COLO668 (cell line): ENCODE data around the gene SPSB3.

Experiments used
- DNase-seq: peaks from one replicate; lab custom pipeline; 2025; ENCODE audit not compliant: unreplicated experiment; lab: John Stamatoyannopoulos, UW

Gene SPSB3

GRCh38 chr16:1790261-1790610 is 7.9 kb upstream of the SPSB3 start:
- no peak for DNase-seq

- DNase-seq: no peak
Measured at GRCh38 chr16:1789643-1790045, 7.3 kb upstream of the SPSB3 start.

DNA sequence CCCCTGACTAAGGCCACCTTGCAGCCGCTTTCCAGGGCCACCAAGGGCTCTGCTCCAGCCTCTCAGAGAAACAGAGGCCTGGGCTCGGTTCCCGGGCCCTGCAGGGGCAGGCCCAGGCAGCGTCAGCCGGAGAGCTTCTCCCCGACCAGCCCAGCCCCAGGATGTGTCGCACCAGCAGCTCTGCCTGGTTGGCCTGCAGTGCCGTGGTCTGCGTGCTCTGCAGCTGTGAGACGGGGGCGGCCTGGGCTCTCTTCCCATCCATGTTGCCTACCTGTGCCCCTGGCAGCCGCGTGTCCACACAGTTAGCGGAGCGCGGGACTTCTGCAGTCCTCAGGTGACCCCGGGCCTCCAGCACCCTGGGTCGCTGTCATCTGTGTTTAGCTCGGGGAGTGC is 6.3 kb upstream of the SPSB3 start:
- DNase-seq: no peak

- DNase-seq: no peak
Measured at GRCh38 chr16:1788095-1788707, 5.8 kb upstream of the SPSB3 start.

DNA sequence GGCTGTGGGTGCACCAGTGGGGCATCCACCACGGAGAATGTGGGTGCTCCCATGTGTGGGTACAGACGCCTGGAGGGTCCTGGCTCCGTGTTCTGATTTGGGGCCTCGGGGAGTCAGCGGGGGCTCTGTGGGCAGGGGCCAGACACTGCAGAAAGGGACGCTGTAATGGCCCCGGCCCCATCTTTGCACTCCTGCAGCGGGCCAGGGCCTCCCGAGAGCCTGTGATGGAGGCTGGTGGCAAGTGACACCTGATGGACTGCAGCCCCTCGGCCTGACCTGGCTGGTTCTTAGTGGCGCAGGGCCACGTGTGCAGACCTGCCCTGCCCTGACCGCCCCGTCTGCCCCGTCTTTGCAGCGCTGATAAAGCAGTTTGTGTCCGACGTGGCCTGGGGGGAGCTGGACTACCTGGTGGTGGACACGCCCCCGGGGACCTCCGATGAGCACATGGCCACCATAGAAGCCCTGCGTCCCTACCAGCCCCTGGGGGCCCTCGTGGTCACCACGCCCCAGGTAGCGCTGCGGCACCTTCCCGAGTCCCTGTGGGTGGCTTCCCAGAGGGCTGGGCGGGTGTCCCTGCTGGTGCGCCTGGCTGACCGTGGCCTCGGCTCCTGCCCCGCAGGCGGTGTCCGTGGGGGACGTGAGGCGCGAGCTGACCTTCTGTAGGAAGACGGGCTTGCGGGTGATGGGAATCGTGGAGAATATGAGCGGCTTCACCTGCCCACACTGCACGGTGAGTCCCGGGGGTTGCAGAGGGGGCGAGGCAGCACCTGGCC is 5.1 kb upstream of the SPSB3 start:
- DNase-seq: no peak

DNA sequence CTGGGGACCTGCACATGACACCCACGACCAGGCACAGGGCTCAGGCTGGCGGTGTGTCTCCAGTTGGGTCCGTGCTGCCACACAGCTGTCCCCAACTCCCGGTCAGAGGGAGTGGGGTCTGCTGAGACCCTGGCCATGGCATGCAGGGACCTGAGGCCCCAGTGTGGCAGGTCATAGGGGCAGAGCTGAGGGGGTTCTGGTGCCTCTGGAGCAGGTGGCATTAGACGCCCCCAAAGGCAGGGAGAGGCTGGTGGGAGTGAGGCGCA is 4.6 kb upstream of the SPSB3 start:
- no peak for DNase-seq

GRCh38 chr16:1786242-1787055 is 4.1 kb upstream of the SPSB3 start:
- no peak for DNase-seq

DNA sequence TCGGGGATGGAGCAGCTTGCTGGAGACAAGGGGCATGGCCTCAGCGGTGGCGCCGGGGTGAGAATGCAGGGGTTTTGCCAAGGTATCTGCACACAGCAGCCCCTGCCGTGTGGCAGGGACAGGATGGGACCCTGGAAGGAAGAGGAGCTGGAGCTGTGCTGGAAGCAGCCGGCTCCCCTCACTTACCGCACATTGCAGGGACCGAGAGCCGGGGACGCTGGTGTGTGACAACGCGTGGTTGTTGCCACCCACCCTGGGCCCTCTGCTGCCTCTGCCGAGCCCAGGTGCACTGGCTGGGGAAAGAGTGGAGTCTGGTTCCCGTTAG is 3.4 kb upstream of the SPSB3 start:
- no peak for DNase-seq

- DNase-seq: no peak
Measured at GRCh38 chr16:1784977-1785845, 2.8 kb upstream of the SPSB3 start.

GRCh38 chr16:1781758-1782407 is 488 bp downstream of the SPSB3 start:
- DNase-seq: no peak

- no peak for DNase-seq
Measured at GRCh38 chr16:1781254-1781653, 1.1 kb downstream of the SPSB3 start.

DNA sequence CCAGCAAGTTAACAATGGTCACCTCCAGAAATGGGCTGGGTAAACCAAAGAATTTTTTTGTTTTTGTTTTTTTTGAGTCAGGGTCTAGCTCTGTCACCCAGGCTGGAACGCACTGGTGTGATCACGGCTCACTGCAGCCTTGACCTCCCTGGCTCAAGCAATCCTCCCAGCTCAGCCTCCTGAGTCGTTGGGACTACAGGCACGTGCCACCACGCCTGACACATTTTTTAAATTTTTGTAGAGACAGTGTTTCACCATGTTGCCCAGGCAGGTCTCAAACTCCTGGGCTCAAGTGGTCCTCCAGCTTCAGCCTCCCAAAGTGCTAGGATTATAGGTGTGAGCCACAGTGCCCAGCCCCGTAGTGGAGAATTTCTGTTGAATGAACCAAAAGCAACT is 1.7 kb downstream of the SPSB3 start:
- no peak for DNase-seq

- DNase-seq: no peak
Measured at GRCh38 chr16:1779741-1780676, 2.4 kb downstream of the SPSB3 start.

DNA sequence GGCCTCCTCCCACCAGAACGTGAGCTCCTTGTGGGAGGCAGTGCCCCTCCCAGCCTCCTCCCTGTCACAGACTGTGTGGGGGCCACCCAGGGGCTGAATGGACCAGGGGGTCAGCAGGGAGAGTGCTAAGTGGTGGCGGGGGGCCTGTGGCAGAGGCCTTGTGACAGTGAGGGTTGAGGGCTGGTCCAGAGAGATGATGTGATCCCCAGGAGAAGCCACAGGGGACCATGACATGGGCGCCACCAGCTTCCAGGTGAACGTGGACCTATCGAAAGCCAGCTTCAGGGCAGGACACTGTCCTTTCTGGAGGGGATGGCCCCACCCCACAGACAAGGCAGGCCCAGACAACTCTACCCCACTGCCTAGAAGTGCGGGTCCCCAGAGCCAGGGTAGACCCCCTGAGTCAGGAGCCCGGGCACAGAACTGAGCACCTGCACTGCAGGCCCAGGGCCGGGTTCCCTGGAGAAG is 3.1 kb downstream of the SPSB3 start:
- no peak for DNase-seq

GRCh38 chr16:1778200-1779179 is 3.9 kb downstream of the SPSB3 start:
- DNase-seq: no peak

GRCh38 chr16:1777375-1778199 is 4.8 kb downstream of the SPSB3 start:
- DNase-seq: no peak

GRCh38 chr16:1776991-1777374 is 5.4 kb downstream of the SPSB3 start:
- DNase-seq: no peak

GRCh38 chr16:1776672-1776955 is 5.8 kb downstream of the SPSB3 start:
- no peak for DNase-seq
